ENCODE results near the gene AIFM1.

The AIFM1 gene

GRCh38 chrX:130106071-130106470 is 59.6 kb downstream of the AIFM1 start:
- intact Hi-C loops (cut with DNase I): no loop called here
- DNase-seq: no peak

DNA sequence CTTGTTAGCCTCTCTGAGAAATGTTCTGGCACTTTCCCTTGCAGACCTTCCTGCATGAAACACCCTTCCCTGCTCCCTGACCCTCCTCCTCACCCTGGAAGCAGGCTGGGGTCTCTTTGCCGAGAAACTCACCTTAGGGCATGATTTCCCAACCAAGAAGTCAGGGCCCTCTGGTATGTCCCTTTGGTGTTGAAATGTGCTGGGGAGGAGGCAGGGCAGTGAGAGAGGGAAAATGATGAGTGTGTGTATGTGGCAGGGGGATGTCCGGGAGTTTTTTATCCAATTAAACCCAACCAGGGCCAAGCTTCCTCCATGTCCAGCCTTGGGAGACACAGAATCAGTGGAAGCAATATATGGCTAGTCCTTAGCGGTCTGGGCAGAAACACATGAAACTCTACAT is 60.4 kb downstream of the AIFM1 start:
- DNase-seq: no peak
- intact Hi-C loops (cut with DNase I): no loop called here

DNA sequence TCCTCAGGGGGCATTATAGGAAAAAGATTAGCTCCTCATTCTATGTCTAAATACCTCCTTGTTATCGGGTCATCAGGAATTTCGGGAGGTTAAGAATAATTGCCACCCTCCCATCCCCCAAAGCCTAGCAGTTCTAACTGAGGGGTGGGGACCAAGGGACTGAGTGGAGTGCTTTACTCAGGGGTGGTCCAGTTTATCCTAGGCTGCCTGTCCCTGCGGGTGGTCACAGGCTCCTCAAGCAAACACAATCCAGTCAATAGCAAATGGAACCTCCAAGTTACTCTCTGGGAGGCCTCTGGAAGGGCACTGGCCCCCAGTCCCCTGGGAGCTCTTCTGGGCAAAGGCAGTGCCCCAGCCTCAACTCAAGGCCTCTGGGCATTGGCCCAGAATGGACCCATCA is 62.0 kb downstream of the AIFM1 start:
- intact Hi-C loops (cut with DNase I): no loop called here
- no peak for DNase-seq

- no peak for DNase-seq
Observed at GRCh38 chrX:130100180-130100579, 65.5 kb downstream of the AIFM1 start.

DNA sequence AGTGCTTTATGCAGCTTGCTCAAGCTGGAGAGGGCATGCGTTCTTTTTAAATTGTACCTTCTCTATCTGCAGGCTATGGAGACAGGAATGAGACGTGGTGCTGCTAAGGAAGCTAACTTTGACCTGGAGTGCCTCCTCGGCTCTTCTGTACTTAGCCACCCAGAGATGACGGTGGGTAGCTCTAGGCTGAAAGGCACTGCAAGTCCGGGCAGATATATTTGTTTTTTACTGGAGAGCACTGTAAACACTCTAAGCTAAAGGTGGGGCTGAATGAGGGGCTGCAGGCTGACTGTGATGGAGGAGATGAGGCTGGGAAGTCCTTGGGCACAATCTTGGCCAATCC is 67.5 kb downstream of the AIFM1 start:
- intact Hi-C loops (cut with DNase I): no loop called here
- no peak for DNase-seq

More at GRCh38 chrX:130100180-130100579, 65.5 kb downstream of the AIFM1 start:
- intact Hi-C loops (cut with DNase I): no loop called here

DNA sequence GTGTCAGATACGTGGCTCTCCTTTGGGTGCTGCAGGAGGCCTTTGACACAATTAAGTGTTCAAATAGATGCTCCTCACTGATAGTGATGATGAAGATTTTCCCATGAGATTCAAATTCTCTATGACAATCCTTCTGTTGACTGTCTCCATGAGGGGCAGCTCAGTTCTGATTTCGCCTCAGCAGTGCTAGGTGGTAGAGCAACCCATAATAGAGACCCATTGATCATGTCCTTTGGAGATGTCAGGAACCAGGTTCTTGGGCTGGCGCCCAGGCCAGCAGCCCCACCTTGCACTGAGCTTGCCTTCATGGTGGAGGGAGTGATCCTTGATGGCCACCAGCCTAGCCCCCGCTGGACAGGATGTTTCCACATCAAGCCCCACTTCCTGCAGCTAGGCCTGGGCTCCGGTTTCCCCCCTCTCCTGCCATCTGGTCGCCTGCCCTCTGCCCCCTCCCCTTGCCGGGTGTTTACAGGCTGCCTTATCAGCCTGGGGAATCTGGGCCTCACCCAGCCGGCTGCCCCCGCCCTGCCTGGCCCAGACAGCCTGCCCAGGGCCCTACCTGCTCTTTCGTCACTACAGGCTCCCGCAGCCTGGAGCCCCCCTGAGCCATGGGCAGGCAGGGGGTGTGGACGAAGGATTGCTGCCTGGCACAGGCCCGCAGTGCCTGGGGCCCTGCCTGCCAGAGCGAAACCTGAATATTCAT is 68.0 kb downstream of the AIFM1 start:
- intact Hi-C loops (cut with DNase I): no loop called here
- DNase-seq: no peak

DNA sequence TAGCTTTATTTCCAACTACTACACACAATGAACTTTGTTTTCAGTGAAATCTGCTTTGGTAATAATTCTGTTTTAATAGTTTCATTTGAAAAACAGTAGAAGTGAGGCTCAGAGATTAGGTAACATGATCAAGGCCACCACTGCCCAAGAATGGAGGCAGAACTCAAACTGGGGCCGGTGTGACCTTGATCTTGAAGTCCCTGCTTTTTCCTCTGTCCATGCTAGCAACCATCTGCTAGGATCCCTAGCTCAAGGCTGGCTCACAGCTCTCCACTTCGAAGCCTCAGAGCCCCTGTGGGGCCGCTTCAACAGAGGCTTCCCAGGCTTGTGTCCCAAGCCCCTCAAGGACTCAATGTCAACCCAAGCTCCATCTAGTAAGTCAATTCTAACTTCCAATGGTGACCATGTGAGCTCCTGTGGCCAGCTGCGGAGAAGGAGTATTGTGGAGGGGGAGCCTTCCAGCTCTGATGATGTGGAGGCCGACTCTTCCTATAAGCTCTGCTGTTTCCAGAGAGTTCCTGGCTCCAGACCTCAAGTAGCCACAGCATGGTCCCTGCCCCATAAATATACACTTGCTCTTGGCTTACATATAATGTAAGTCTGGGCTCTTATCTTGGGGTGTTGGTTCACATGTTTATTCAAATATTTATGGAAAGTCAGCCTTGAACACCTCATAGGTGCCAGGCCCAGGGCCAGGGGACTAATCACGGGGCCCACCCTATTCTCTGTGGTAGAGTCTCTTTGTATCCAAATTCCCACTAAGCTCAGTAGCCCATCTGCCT is 70.2 kb downstream of the AIFM1 start:
- no peak for DNase-seq
- intact Hi-C loops (cut with DNase I): no loop called here

- intact Hi-C loops (cut with DNase I): no loop called here
- no peak for DNase-seq
Observed at GRCh38 chrX:130094696-130095095, 70.9 kb downstream of the AIFM1 start.

DNA sequence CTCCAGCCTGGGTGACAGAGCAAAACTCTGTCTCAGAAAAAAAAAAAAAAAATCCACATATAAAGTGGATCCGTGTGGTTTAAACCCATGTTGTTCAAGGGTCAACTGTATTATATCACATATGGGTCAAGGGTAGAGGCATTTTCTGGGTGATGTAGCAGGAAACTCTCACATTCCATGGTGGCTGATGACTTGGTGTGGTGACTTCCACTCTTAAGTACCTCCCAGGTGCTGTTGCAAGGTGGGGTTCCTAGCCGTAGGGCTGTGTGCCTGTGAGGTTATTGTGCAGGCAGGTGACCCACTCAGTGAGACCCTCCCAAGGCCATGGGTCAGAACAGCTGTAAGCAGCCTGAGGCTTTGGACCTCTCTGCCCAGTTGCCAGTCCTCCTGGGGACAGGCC is 72.4 kb downstream of the AIFM1 start:
- intact Hi-C loops (cut with DNase I): no loop called here
- no peak for DNase-seq

DNA sequence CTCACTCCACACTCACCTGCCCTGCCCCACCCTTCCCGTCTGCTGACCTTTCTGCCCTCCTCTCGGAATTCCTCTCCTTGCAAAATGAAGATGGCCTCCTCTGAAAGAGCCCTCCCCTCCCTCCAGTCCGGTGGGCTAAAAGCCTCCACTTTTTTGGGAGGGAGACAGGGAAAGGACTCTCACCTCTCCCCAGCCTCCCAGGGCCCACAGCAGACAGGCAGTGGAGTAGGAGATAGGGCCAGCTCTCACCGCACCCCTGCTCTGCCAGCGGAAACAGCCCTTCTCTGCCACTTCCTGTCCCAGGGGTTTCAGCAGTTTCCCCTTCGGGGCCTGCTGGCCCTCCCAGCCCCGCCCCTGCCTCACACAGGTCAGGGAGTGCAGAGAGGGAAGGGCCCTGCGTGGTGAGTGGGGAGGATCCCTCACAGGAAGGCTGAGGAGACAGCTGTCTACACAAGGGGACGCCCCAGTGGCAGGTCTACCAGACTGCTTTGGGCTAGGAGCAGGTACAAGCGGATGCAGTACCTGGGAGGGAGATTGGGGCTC is 73.6 kb downstream of the AIFM1 start:
- intact Hi-C loops (cut with DNase I): no loop called here
- peak in 2 of 42 donors; percentile 19 to 27 for DNase-seq

DNA sequence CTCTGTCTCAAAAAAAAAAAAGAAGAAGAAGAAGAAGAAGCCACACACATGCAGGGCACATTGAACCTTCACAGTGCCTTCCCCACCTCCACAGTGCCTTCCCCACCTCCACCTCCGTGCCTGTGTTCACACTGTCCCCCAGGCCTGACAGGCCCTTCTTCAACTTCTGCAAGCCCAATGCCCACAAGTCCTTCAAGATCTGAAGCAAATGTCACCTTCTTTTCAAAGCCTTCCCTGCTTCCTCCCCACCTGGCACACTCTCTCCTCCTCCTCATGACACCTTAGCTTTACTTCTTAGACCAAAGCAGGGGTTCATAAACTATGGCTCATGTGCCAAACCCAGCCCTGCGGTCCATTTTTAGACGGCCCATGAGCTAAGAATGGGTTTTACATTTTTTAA is 75.3 kb downstream of the AIFM1 start:
- DNase-seq: no peak
- intact Hi-C loops (cut with DNase I): no loop called here

GRCh38 chrX:130086447-130087206 is 79.0 kb downstream of the AIFM1 start:
- DNase-seq: no peak
- intact Hi-C loops (cut with DNase I): no loop called here

GRCh38 chrX:130085551-130086446 is 79.8 kb downstream of the AIFM1 start:
- intact Hi-C loops (cut with DNase I): no loop called here
- no peak for DNase-seq

GRCh38 chrX:130084631-130085237 is 80.9 kb downstream of the AIFM1 start:
- intact Hi-C loops (cut with DNase I): no loop called here

DNA sequence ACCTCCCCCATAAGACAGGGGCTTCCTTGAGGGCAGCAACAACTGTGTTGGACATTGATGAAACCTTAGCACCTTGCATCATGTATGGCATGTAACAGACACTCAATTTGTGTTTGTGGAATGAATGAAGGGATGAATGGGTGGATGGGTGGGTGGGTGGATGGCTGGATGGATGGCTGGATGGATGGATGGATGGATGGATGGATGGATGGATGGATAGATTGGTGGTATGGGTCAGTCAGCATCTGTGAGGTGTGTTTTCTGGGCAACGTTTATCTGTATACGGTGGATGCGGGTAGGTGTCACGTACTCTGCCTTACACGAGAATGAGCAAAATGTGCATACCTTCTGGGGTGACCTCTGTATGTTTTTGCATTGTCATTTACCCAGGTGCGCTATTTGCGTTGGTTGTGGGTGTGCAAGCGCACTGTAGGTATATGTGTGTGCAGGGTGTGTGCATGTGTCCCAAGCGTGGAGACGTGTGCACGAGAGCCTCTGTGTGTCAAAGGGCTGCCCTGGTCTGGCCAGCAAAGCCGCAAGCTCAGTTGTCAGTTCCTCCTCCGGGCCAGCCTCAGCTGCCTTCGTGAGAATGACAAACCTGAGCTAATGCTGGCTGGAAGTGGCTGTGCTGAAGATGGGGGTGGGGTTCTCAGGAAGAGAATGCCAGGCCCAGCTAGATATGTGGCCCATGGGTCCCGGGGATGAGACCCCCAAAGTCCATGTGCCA is 81.8 kb downstream of the AIFM1 start:
- DNase-seq: peak in 3 of 42 donors; percentile 15 to 24 (median 20)
- intact Hi-C loops (cut with DNase I): loop anchor here (2.0 kb wide), 1 partner anchor 107 kb away; no protein-coding TSS in a partner anchor

More at GRCh38 chrX:130084631-130085237, 80.9 kb downstream of the AIFM1 start:
- no peak for DNase-seq

- intact Hi-C loops (cut with DNase I): loop anchor here (2.0 kb wide), 1 partner anchor 108 kb away; no protein-coding TSS in a partner anchor
Observed at GRCh38 chrX:130083107-130083490, 82.5 kb downstream of the AIFM1 start.

More at GRCh38 chrX:130083107-130083490, 82.5 kb downstream of the AIFM1 start:
- DNase-seq: no peak
